ENCODE data around the gene P2RY2. TPM values are rescaled to one million over a fixed set of nuclear protein-coding genes. Genes with fewer than 3 reads are reported as not detected.

Gene P2RY2
- total RNA-seq, 2 experiments from 2014 or later, result not detected

DNA sequence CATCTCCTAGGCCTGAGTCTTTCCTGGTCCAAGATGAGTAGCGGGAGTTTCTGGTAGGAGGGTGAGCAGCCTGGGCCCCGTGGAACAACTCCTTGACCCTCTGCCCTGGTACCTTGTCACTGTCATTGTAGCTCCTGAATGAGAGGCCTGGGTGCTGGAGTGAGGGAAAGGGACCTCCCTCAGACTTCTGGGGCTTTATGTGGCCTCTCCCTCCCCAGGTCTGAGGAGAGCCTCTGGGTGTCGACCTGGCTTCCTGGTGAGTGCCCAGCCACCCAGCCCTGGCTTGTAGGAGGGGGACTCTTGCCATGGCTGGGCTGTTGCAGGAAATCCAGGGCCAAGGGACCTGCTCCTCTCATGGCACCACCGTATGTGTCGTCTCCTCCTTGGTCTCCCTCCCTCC lies 3.9 kb downstream of the P2RY2 start:
- CTCF ChIA-PET, result no interaction called here
- H3K27ac Mint-ChIP-seq, result no peak overlapping the region

DNA sequence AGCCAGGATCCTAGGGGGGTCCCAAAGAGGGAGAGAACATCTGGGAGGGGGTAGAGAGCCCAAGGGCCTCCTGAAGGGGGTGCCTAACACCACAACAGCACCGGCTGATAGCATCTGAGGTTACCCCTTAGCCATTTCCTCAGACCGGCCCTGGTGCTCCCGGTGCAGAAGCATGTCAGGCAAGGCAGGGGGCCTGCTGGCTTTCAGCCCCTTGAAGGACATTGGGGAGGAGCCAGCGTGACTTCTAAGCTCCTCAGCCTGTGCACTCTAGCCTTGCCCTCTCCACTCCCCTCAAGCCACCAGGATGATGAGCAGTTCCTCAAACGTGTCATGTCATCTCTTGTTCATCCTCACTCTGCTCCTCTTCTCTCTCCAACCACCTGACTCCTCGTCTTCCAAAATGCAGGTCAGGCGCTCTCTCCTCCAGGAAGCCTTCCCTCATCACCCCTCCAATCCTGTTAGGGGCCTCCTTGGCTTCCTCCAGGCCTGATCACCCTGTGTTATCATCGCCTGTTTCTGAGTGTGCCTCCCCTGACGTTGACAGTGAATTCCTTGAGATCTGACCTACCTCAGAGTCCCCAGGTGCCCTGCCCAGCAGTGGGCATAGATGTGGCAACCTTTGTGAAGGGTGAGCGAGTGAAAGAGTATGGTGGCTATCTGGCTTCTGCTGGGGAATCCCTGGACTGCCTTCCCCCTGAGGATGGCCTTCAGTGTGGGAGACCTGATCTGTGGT lies 6.1 kb downstream of the P2RY2 start:
- no peaks in the 10 kb centered on the region for H3K4me1 ChIP-seq (ENCODE audit: insufficient read depth, low read length)

More for the DNA sequence above, 3.9 kb downstream of the P2RY2 start:
- Histone ChIP-seq H3K4me1 (ENCODE audit: insufficient read depth, low read length) (peaks cover 11% of the 10 kb centered on the region), H3K27ac (ENCODE audit: low read depth in 1 of 2, low read length in 2 of 2) (no peak overlapping the region), H3K27me3 (ENCODE audit: control insufficient read depth in 1 of 2, insufficient read depth in 2 of 2, low read length in 2 of 2) (peaks cover 17 to 20% of the 10 kb centered on the region in 2 experiments), H3K4me3 (ENCODE audit: low read length) (no peak overlapping the region), H3K9me3 (ENCODE audit: control insufficient read depth in 1 of 2, insufficient read depth in 1 of 2, low read length in 2 of 2) (peaks cover 0 to 5% of the 10 kb centered on the region in 2 experiments), H3K36me3 (ENCODE audit: insufficient read depth, low read length) (no peaks in the 10 kb centered on the region)
- TF ChIP-seq, protein P1, sequence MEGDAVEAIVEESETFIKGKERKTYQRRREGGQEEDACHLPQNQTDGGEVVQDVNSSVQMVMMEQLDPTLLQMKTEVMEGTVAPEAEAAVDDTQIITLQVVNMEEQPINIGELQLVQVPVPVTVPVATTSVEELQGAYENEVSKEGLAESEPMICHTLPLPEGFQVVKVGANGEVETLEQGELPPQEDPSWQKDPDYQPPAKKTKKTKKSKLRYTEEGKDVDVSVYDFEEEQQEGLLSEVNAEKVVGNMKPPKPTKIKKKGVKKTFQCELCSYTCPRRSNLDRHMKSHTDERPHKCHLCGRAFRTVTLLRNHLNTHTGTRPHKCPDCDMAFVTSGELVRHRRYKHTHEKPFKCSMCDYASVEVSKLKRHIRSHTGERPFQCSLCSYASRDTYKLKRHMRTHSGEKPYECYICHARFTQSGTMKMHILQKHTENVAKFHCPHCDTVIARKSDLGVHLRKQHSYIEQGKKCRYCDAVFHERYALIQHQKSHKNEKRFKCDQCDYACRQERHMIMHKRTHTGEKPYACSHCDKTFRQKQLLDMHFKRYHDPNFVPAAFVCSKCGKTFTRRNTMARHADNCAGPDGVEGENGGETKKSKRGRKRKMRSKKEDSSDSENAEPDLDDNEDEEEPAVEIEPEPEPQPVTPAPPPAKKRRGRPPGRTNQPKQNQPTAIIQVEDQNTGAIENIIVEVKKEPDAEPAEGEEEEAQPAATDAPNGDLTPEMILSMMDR (IDR thresholded peaks at IDR 0.05), result no peak
- H3K4me3 Mint-ChIP-seq, result no peak overlapping the region
- ATAC-seq (ENCODE audit: poor library complexity) (no peak), DNase-seq (no peak)
- no peaks in the 10 kb centered on the region for H3K36me3 Mint-ChIP-seq (ENCODE audit: low read depth)
- POLR2A ChIA-PET, result no interaction called here
- H3K27me3 Mint-ChIP-seq, result peaks cover 28% of the 10 kb centered on the region
- H3K4me1 Mint-ChIP-seq (ENCODE audit: low read depth), result peaks cover 15% of the 10 kb centered on the region
- H3K9me3 Mint-ChIP-seq, result no peaks in the 10 kb centered on the region
- intact Hi-C loops (cut with DNase I, micrococcal nuclease), result no loop called here

DNA sequence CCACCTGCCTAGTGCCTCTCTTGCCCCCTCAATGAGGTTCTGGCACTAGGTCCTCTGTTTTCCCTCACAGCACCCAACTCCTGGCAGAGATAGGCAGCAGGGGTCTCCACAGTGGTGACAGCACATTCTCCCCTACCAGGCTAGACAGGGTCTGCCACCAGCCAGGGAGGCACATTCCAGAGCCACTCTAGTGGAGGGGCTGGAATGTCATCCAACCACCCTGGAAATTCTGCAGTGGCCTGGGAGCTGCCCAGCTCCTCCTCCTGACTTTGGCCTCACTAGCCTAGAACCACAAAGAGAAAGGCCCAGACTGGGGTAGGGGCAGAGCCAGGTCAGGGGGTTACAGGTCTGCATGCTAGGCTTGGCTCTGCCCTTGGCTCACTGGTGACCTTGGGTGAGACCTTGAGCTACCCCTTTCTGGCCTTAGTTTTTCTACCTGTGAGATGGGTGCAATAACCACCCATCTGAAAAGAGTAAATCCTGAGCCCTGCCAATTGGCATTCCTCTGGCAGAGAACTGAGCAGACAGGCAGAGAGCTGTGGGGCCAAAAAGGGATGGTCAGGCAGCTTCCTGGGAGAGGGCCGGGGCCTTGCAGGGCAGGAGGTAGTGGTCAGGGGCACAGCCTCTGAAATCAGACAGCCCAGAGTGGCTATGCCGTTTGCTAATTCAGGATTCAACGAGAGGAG lies 7.1 kb downstream of the P2RY2 start:
- no peak for DNase-seq
- peaks cover 5% of the 10 kb centered on the region for H3K27me3 Mint-ChIP-seq
- Histone ChIP-seq H3K9me3 (ENCODE audit: control insufficient read depth in 1 of 2, insufficient read depth in 1 of 2, low read length in 2 of 2) (no peaks in the 10 kb centered on the region), H3K27me3 (ENCODE audit: control insufficient read depth in 1 of 2, insufficient read depth in 2 of 2, low read length in 2 of 2) (peaks cover 0 to 6% of the 10 kb centered on the region in 2 experiments), H3K27ac (ENCODE audit: low read depth in 1 of 2, low read length in 2 of 2) (no peak overlapping the region), H3K36me3 (ENCODE audit: insufficient read depth, low read length) (no peaks in the 10 kb centered on the region), H3K4me3 (ENCODE audit: low read length) (no peak overlapping the region), H3K4me1 (ENCODE audit: insufficient read depth, low read length) (no peaks in the 10 kb centered on the region)
- ChIA-PET CTCF (no interaction called here), POLR2A (no interaction called here)
- TF ChIP-seq, protein P1 (IDR thresholded peaks at IDR 0.05), result no peak
- no peak overlapping the region for H3K27ac Mint-ChIP-seq
- intact Hi-C loops (cut with DNase I, micrococcal nuclease), result no loop called here
- H3K4me3 Mint-ChIP-seq, result no peak overlapping the region
- H3K36me3 Mint-ChIP-seq (ENCODE audit: low read depth), result no peaks in the 10 kb centered on the region
- H3K9me3 Mint-ChIP-seq, result no peaks in the 10 kb centered on the region
- ATAC-seq (ENCODE audit: poor library complexity), result no peak
- no peaks in the 10 kb centered on the region for H3K4me1 Mint-ChIP-seq (ENCODE audit: low read depth)

More for the DNA sequence above, 6.1 kb downstream of the P2RY2 start:
- H3K4me3 ChIP-seq (ENCODE audit: low read length), result no peak overlapping the region
- POLR2A ChIA-PET, result no interaction called here
- Mint-ChIP-seq H3K4me1 (ENCODE audit: low read depth) (peaks cover 6% of the 10 kb centered on the region), H3K27ac (no peak overlapping the region), H3K36me3 (ENCODE audit: low read depth) (no peaks in the 10 kb centered on the region), H3K27me3 (peaks cover 15% of the 10 kb centered on the region), H3K9me3 (no peaks in the 10 kb centered on the region), H3K4me3 (no peak overlapping the region)
- no peaks in the 10 kb centered on the region for H3K9me3 ChIP-seq (ENCODE audit: control insufficient read depth in 1 of 2, insufficient read depth in 1 of 2, low read length in 2 of 2)
- no peak overlapping the region for H3K27ac ChIP-seq (ENCODE audit: low read depth in 1 of 2, low read length in 2 of 2)
- CTCF ChIA-PET, result no interaction called here
- ATAC-seq (ENCODE audit: poor library complexity) (no peak), DNase-seq (no peak)
- H3K27me3 ChIP-seq (ENCODE audit: control insufficient read depth in 1 of 2, insufficient read depth in 2 of 2, low read length in 2 of 2), result peaks cover 2 to 6% of the 10 kb centered on the region in 2 experiments
- H3K36me3 ChIP-seq (ENCODE audit: insufficient read depth, low read length), result no peaks in the 10 kb centered on the region
- TF ChIP-seq, protein P1 (IDR thresholded peaks at IDR 0.05), result no peak
- intact Hi-C loops (cut with DNase I, micrococcal nuclease), result no loop called here
